ENCODE results near the gene DNAJC13.

DNA sequence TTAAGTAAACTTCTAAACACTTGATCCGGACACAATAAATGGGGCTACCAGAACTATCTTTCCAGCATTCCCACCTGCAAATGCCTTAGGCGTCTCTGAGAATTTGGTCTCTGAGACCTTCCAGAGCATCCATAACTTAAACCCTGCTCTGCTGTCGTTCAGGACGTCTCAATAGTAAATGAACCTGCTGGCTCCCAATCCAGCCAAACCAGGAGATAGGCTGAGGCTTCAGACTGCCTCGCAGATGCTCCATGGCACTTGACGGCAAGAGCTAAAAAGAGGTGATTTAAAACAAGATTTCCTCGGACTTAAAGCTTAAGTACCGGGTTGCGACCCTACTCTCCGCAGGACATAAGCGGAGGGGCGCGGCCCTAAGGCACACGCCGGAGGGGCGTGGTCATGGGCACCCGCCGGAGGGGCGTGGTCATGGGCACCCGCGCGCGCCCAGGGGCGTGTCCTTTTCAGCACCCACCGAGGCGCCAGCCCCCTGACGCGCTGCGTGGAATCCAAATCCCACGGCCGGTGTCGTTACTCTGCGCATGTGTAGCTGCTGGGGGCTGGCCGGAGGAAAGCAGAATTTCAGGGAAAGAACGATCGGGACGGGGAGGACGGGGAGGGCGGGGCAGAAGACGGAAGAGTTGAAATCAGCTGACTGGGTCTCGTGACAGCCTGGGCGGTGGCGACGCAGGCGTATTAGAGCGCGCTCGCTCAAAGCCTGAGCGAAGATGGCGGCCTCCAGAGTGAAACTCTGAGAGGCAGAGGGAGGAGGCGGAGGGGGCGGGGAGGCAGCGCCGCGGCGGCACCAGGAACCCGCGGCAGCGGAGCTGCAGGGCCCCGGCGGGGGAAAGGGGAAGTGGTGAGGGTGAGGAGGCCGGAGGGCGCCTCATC, at the start of gene DNAJC13:
- TF ChIP-seq POLR2A (IDR thresholded peaks at IDR 0.05; ENCODE audit: low read depth, low read length) (no peak), MAX (IDR thresholded peaks at IDR 0.05; ENCODE audit: insufficient read depth, insufficient read length) (peak; percentile 74), POLR2AphosphoS5 (IDR thresholded peaks at IDR 0.05; ENCODE audit: insufficient read depth, low read depth, low read length) (peak; percentile 72)
- TF ChIP-seq, protein P1, sequence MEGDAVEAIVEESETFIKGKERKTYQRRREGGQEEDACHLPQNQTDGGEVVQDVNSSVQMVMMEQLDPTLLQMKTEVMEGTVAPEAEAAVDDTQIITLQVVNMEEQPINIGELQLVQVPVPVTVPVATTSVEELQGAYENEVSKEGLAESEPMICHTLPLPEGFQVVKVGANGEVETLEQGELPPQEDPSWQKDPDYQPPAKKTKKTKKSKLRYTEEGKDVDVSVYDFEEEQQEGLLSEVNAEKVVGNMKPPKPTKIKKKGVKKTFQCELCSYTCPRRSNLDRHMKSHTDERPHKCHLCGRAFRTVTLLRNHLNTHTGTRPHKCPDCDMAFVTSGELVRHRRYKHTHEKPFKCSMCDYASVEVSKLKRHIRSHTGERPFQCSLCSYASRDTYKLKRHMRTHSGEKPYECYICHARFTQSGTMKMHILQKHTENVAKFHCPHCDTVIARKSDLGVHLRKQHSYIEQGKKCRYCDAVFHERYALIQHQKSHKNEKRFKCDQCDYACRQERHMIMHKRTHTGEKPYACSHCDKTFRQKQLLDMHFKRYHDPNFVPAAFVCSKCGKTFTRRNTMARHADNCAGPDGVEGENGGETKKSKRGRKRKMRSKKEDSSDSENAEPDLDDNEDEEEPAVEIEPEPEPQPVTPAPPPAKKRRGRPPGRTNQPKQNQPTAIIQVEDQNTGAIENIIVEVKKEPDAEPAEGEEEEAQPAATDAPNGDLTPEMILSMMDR (IDR thresholded peaks at IDR 0.05; ENCODE audit: extremely low read depth in 1 of 2, insufficient read depth in 1 of 2, low read depth in 1 of 2, low read length in 2 of 2): no peak
